Urinary bladder (tissue), 4 donors: ENCODE measurements around the gene ERC2. TPM values are rescaled to one million over a fixed set of nuclear protein-coding genes. Genes with fewer than 3 reads are reported as not detected.

Experiments used
- DNase-seq: peaks from one replicate; pipeline ENCODE4 v3.0.0-alpha.2; 2015; ENCODE audit errors: extremely low spot score
- H3K27ac ChIP-seq: one replicate; pipeline ENCODE4 v1.5.1; 2013; ENCODE audit warnings: low read depth, mild to moderate bottlenecking, moderate library complexity
- H3K36me3 ChIP-seq: one replicate; pipeline ENCODE4 v1.6.1; 2013; ENCODE audit warnings: mild to moderate bottlenecking, moderate library complexity; ENCODE audit not compliant: insufficient read depth
- H3K4me1 ChIP-seq: one replicate; pipeline ENCODE4 v1.6.1; 2013; ENCODE audit warnings: mild to moderate bottlenecking, moderate library complexity; ENCODE audit not compliant: insufficient read depth
- H3K4me3 ChIP-seq: one replicate; pipeline ENCODE4 v1.5.1; 2013; ENCODE audit warnings: low read depth, low read length
- WGBS: extraction: QIAGEN DNeasy Blood & Tissue Kit; methylation state at CpG from one replicate; pipeline ENCODE4 v1.1.7; 2013; 5-methylcytosine and 5-hydroxymethylcytosine counted together
- polyA plus RNA-seq: library from polyadenylated mRNA; stranded (reverse); fragments of 200-250 nt; gene quantifications from one replicate; pipeline ENCODE4 v1.2.3, GENCODE V29; 2013
- total RNA-seq: library from RNA; depleted of rRNA; stranded (reverse); fragments of >200 nt; gene quantifications from one replicate; pipeline ENCODE4 v1.2.3, GENCODE V29; 2014
- donor health status: healthy with polysubstance abuse.
- donor health status: healthy.

ERC2 gene
- total and polyA plus RNA-seq, 2 donors = 0.49 to 3.0 TPM

- H3K36me3 ChIP-seq = no peaks in the 10 kb centered on the region
- H3K4me3 ChIP-seq = no peak overlapping the region
- no peaks in the 10 kb centered on the region for H3K4me1 ChIP-seq
- H3K27ac ChIP-seq = no peak overlapping the region
- 91% methylated on average over 4 of the region's 4 CpGs for WGBS
- no peak for DNase-seq
Observed at GRCh38 chr3:55605443-55606236, 862.6 kb downstream of the ERC2 start.

- H3K36me3 ChIP-seq = no peaks in the 10 kb centered on the region
- H3K27ac ChIP-seq = no peak overlapping the region
- no peak for DNase-seq
- no peak overlapping the region for H3K4me3 ChIP-seq
- H3K4me1 ChIP-seq = no peaks in the 10 kb centered on the region
- 94% methylated on average over 4 of the region's 4 CpGs for WGBS
Observed at GRCh38 chr3:55604846-55605245, 863.4 kb downstream of the ERC2 start.

- WGBS = 80% methylated on average over 2 of the region's 2 CpGs
- no peaks in the 10 kb centered on the region for H3K4me1 ChIP-seq
- H3K4me3 ChIP-seq = no peak overlapping the region
- H3K36me3 ChIP-seq = no peaks in the 10 kb centered on the region
- DNase-seq = no peak
- no peak overlapping the region for H3K27ac ChIP-seq
Observed at GRCh38 chr3:55604402-55604801, 863.9 kb downstream of the ERC2 start.

GRCh38 chr3:55601366-55602080 is 866.7 kb downstream of the ERC2 start:
- Histone ChIP-seq H3K36me3 (no peaks in the 10 kb centered on the region), H3K4me1 (no peaks in the 10 kb centered on the region), H3K27ac (no peak overlapping the region), H3K4me3 (no peak overlapping the region)
- 65% methylated on average over 10 of the region's 10 CpGs for WGBS
- no peak for DNase-seq

GRCh38 chr3:55598224-55598623 is 870.0 kb downstream of the ERC2 start:
- DNase-seq = no peak
- Histone ChIP-seq H3K36me3 (no peaks in the 10 kb centered on the region), H3K27ac (no peak overlapping the region), H3K4me3 (no peak overlapping the region), H3K4me1 (no peaks in the 10 kb centered on the region)
- 95% methylated on average over 2 of the region's 2 CpGs for WGBS

GRCh38 chr3:55597641-55598040 is 870.6 kb downstream of the ERC2 start:
- Histone ChIP-seq H3K4me3 (no peak overlapping the region), H3K36me3 (no peaks in the 10 kb centered on the region), H3K4me1 (no peaks in the 10 kb centered on the region), H3K27ac (no peak overlapping the region)
- 91% methylated on average over 4 of the region's 4 CpGs for WGBS
- DNase-seq = no peak

- Histone ChIP-seq H3K4me1 (no peaks in the 10 kb centered on the region), H3K27ac (no peak overlapping the region), H3K36me3 (no peaks in the 10 kb centered on the region), H3K4me3 (no peak overlapping the region)
- DNase-seq = no peak
- WGBS = 95% methylated on average over 2 of the region's 2 CpGs
Observed at GRCh38 chr3:55596212-55596611, 872.1 kb downstream of the ERC2 start.

- Histone ChIP-seq H3K27ac (no peak overlapping the region), H3K36me3 (no peaks in the 10 kb centered on the region), H3K4me1 (no peaks in the 10 kb centered on the region), H3K4me3 (no peak overlapping the region)
- WGBS = 26% methylated on average over 4 of the region's 4 CpGs
- DNase-seq = no peak
Observed at GRCh38 chr3:55595420-55595819, 872.8 kb downstream of the ERC2 start.

- Histone ChIP-seq H3K4me3 (no peak overlapping the region), H3K27ac (no peak overlapping the region), H3K4me1 (no peaks in the 10 kb centered on the region), H3K36me3 (no peaks in the 10 kb centered on the region)
- 84% methylated on average over 5 of the region's 5 CpGs for WGBS
- DNase-seq = no peak
Observed at GRCh38 chr3:55592572-55592971, 875.7 kb downstream of the ERC2 start.

- no peak overlapping the region for H3K27ac ChIP-seq
- WGBS = 81% methylated on average over 5 of the region's 5 CpGs
Observed at GRCh38 chr3:55591888-55592287, 876.4 kb downstream of the ERC2 start.

GRCh38 chr3:55588146-55588765 is 880.0 kb downstream of the ERC2 start:
- 81% methylated on average over 10 of the region's 10 CpGs for WGBS
- no peak for DNase-seq
- no peaks in the 10 kb centered on the region for H3K4me1 ChIP-seq
- no peaks in the 10 kb centered on the region for H3K36me3 ChIP-seq
- no peak overlapping the region for H3K27ac ChIP-seq
- H3K4me3 ChIP-seq = no peak overlapping the region

More at GRCh38 chr3:55591888-55592287, 876.4 kb downstream of the ERC2 start:
- H3K36me3 ChIP-seq = no peaks in the 10 kb centered on the region
- no peaks in the 10 kb centered on the region for H3K4me1 ChIP-seq
- H3K4me3 ChIP-seq = no peak overlapping the region
- no peak for DNase-seq

- H3K4me3 ChIP-seq = no peak overlapping the region
- H3K36me3 ChIP-seq = no peaks in the 10 kb centered on the region
- no peak for DNase-seq
- WGBS = 64% methylated on average over 9 of the region's 9 CpGs
- H3K4me1 ChIP-seq = no peaks in the 10 kb centered on the region
- H3K27ac ChIP-seq = no peak overlapping the region
Observed at GRCh38 chr3:55585856-55586255, 882.4 kb downstream of the ERC2 start.

GRCh38 chr3:55584716-55585368 is 883.4 kb downstream of the ERC2 start:
- no peak for DNase-seq
- Histone ChIP-seq H3K36me3 (no peaks in the 10 kb centered on the region), H3K4me3 (no peak overlapping the region), H3K4me1 (no peaks in the 10 kb centered on the region), H3K27ac (no peak overlapping the region)
- WGBS = 86% methylated on average over 15 of the region's 15 CpGs
